Lower leg skin (tissue), 4 donors: ENCODE measurements around the gene ASPDH. TPM values are rescaled to one million over a fixed set of nuclear protein-coding genes. Genes with fewer than 3 reads are reported as not detected.

Experiments
- DNase-seq, 2 donors: peaks; one replicate each; pipeline ENCODE4 v3.0.0-alpha.2; 2019; ENCODE audit warnings: low spot score in 2 of 2
- H3K4me3 ChIP-seq: fragments of 200-600 bp; sonication (generic); 2 replicates; pipeline ENCODE4 v1.5.1; 2017; ENCODE audit warnings: mild to moderate bottlenecking, low read depth; ENCODE audit not compliant: poor library complexity, severe bottlenecking
- CTCF ChIP-seq, 3 donors: fragments of 450-650 bp; IDR thresholded peaks; one replicate each; pipeline ENCODE4 v1.5.1; 2016; ENCODE audit warnings: antibody characterized with exemption in 3 of 3, mild to moderate bottlenecking in 3 of 3, moderate library complexity in 2 of 3
- POLR2A ChIP-seq, 2 donors: fragments of 450-650 bp; IDR thresholded peaks; one replicate each; pipeline ENCODE4 v1.6.1; 2016 to 2017; ENCODE audit warnings: antibody characterized with exemption in 2 of 2, mild to moderate bottlenecking in 1 of 2, moderate library complexity in 1 of 2
- WGBS, 2 donors: methylation state at CpG; one replicate each; pipeline ENCODE4 v1.1.5; 2018; 5-methylcytosine and 5-hydroxymethylcytosine counted together
- intact Hi-C: fragments of 100-400 bp; cut with DNase I; formaldehyde crosslinking; loops from one replicate; pipeline ENCODE4 v1.15.0; 2023; ENCODE audit warnings: low total_unique reads
- total RNA-seq, 4 donors: library from RNA; depleted of rRNA; stranded (reverse); fragments of >200 nt; gene quantifications; one replicate each; pipeline ENCODE4 v1.1.0, GENCODE V29; 2016

The ASPDH gene
- total RNA-seq, 4 donors from 2014 or later: not detected

- 84 to 94% methylated on average over 5 of the region's 5 CpGs for WGBS, 2 donors
- TF ChIP-seq CTCF (IDR thresholded peaks at IDR 0.05) (no peak), POLR2A (IDR thresholded peaks at IDR 0.05) (no peak)
- no peak overlapping the region for H3K4me3 ChIP-seq
- DNase-seq: no peak
- intact Hi-C loops: no loop called here
These were observed 18.6 kb downstream of the ASPDH start for GRCh38 chr19:50495020-50495531.

- no peak overlapping the region for H3K4me3 ChIP-seq
- no peak for DNase-seq
- WGBS, 2 donors: 55 to 67% methylated on average over 7 of the region's 7 CpGs
- intact Hi-C loops: no loop called here
- TF ChIP-seq CTCF (IDR thresholded peaks at IDR 0.05): no peak
- TF ChIP-seq POLR2A (IDR thresholded peaks at IDR 0.05): no peak
These were observed 19.3 kb downstream of the ASPDH start for GRCh38 chr19:50494186-50495019.

- intact Hi-C loops: no loop called here
- H3K4me3 ChIP-seq: no peak overlapping the region
- 56% methylated on average over 8 of the region's 8 CpGs for WGBS, 2 donors
- TF ChIP-seq POLR2A (IDR thresholded peaks at IDR 0.05) (no peak), CTCF (IDR thresholded peaks at IDR 0.05) (no peak)
- DNase-seq: no peak
These were observed 20.5 kb downstream of the ASPDH start for GRCh38 chr19:50493171-50493570.

- intact Hi-C loops: no loop called here
- WGBS, 2 donors: 11 to 21% methylated on average over 10 to 12 of the region's 12 CpGs
- TF ChIP-seq POLR2A (IDR thresholded peaks at IDR 0.05) (no peak), CTCF (IDR thresholded peaks at IDR 0.05) (no peak)
- H3K4me3 ChIP-seq: no peak overlapping the region
- no peak for DNase-seq
These were observed 21.2 kb downstream of the ASPDH start for GRCh38 chr19:50492303-50493052.

- H3K4me3 ChIP-seq: no peak overlapping the region
- WGBS, 2 donors: 23 to 27% methylated on average over 26 of the region's 26 CpGs
- TF ChIP-seq CTCF (IDR thresholded peaks at IDR 0.05) (no peak), POLR2A (IDR thresholded peaks at IDR 0.05) (no peak)
- DNase-seq: no peak
- intact Hi-C loops: no loop called here
These were observed 22.7 kb downstream of the ASPDH start for GRCh38 chr19:50490991-50491472.
